Left renal pelvis (tissue), 4 donors: ENCODE data around the gene SLC16A2. TPM values are rescaled to one million over a fixed set of nuclear protein-coding genes. Genes with fewer than 3 reads are reported as not detected.
"Not testable (repeated sequence)": the region's sequence is repeated elsewhere in the genome, so short reads cannot be mapped to it uniquely, and the experiment has no call there.

ENCODE experiments used
- DNase-seq, 4 donors: peaks; one replicate each; pipeline ENCODE4 v3.0.0-alpha.2; 2013; ENCODE audit warnings: low read depth in 4 of 4, low spot score in 3 of 4
- polyA plus RNA-seq, 4 donors: library from polyadenylated mRNA; unstranded; fragments of 120-200 nt; gene quantifications; one replicate each; pipeline ENCODE4 v1.2.1, GENCODE V29; 2013; ENCODE audit not compliant: insufficient read length in 4 of 4

SLC16A2 gene
- polyA plus RNA-seq, 4 donors: 30.1 to 64.2 (median 32.8) TPM

GRCh38 chrX:74500555-74500954, 79.3 kb downstream of the SLC16A2 start:
- DNase-seq: no peak

GRCh38 chrX:74505437-74505836, 84.1 kb downstream of the SLC16A2 start:
- DNase-seq: no peak

- DNase-seq: no peak
Observed at GRCh38 chrX:74506317-74507115, 85.2 kb downstream of the SLC16A2 start.

- DNase-seq: no peak
Observed at GRCh38 chrX:74507191-74507590, 85.9 kb downstream of the SLC16A2 start.

- no peak for DNase-seq
Observed at GRCh38 chrX:74509989-74510388, 88.7 kb downstream of the SLC16A2 start.

- DNase-seq: no peak
Observed at GRCh38 chrX:74510401-74510800, 89.1 kb downstream of the SLC16A2 start.

GRCh38 chrX:74511704-74512103, 90.4 kb downstream of the SLC16A2 start:
- DNase-seq: no peak

GRCh38 chrX:74514384-74514783, 93.1 kb downstream of the SLC16A2 start:
- no peak for DNase-seq

- no peak for DNase-seq
Observed at GRCh38 chrX:74515356-74515755, 94.1 kb downstream of the SLC16A2 start.

GRCh38 chrX:74516013-74516412, 94.7 kb downstream of the SLC16A2 start:
- not testable (repeated sequence) for DNase-seq

GRCh38 chrX:74519870-74520269, 98.6 kb downstream of the SLC16A2 start:
- DNase-seq: no peak

GRCh38 chrX:74520291-74520690, 99.0 kb downstream of the SLC16A2 start:
- DNase-seq: no peak

GRCh38 chrX:74520896-74521295, 99.6 kb downstream of the SLC16A2 start:
- DNase-seq: no peak

GRCh38 chrX:74521961-74522751, 100.9 kb downstream of the SLC16A2 start:
- DNase-seq: peak in 2 of 4 donors; percentile 25 to 45

- no peak for DNase-seq
Observed at GRCh38 chrX:74523224-74523623, 101.9 kb downstream of the SLC16A2 start.

- DNase-seq: no peak
Observed at GRCh38 chrX:74523870-74524735, 102.8 kb downstream of the SLC16A2 start.

GRCh38 chrX:74525116-74525515, 103.8 kb downstream of the SLC16A2 start:
- DNase-seq: no peak

- no peak for DNase-seq
Observed at GRCh38 chrX:74526764-74527163, 105.5 kb downstream of the SLC16A2 start.

- DNase-seq: no peak
Observed at GRCh38 chrX:74527350-74527749, 106.1 kb downstream of the SLC16A2 start.

GRCh38 chrX:74529311-74529710, 108.0 kb downstream of the SLC16A2 start:
- no peak for DNase-seq

- DNase-seq: no peak
Observed at GRCh38 chrX:74531081-74531480, 109.8 kb downstream of the SLC16A2 start.
